Natural killer cell (primary cell): Measurements from ENCODE around the gene CACNA2D2. TPM values are rescaled to one million over a fixed set of nuclear protein-coding genes. Genes with fewer than 3 reads are reported as not detected.

Experiments used
- ATAC-seq, 3 donors: fragments of 150-1000 bp in 2 of 3; fragments of 200-7000 bp in 1 of 3; cut with Tn5 transposase; 1 replicate in 1 of 3; 2 replicates in 2 of 3; pipeline ENCODE4 v1.10.0; 2021; ENCODE audit warnings: mild to moderate bottlenecking in 2 of 3, moderate library complexity in 2 of 3
- DNase-seq, 2 donors: peaks; one replicate each; pipeline versions ENCODE4 v3.0.0 to v3.0.0-alpha.2; 2013 to 2021; ENCODE audit warnings: mixed read lengths in 1 of 2
- H3K27ac ChIP-seq: one replicate; pipeline ENCODE4 v1.5.1; 2013; ENCODE audit warnings: mild to moderate bottlenecking, low read length
- H3K27me3 ChIP-seq: one replicate; pipeline ENCODE4 v1.6.1; 2013; ENCODE audit warnings: low read length; ENCODE audit not compliant: control insufficient read depth, insufficient read depth
- H3K36me3 ChIP-seq: one replicate; pipeline ENCODE4 v1.6.1; 2013; ENCODE audit warnings: low read length; ENCODE audit not compliant: control insufficient read depth, insufficient read depth
- H3K4me1 ChIP-seq: one replicate; pipeline ENCODE4 v1.6.1; 2013; ENCODE audit warnings: low read length; ENCODE audit not compliant: control insufficient read depth, insufficient read depth
- H3K4me3 ChIP-seq: one replicate; pipeline ENCODE4 v1.5.1; 2013; ENCODE audit warnings: low read length
- H3K9me3 ChIP-seq: one replicate; pipeline ENCODE4 v1.6.1; 2013; ENCODE audit warnings: low read length; ENCODE audit not compliant: control insufficient read depth, insufficient read depth
- H3K27ac Mint-ChIP-seq, 2 donors: one replicate each; pipeline ENCODE4 v1.8.0; 2022; ENCODE audit warnings: mild to moderate bottlenecking in 2 of 2, mixed read lengths in 2 of 2, moderate library complexity in 1 of 2
- H3K27me3 Mint-ChIP-seq, 2 donors: one replicate each; pipeline ENCODE4 v1.8.0; 2022; ENCODE audit warnings: low read depth in 2 of 2, mixed read lengths in 2 of 2
- H3K36me3 Mint-ChIP-seq: one replicate; pipeline ENCODE4 v1.8.0; 2022; ENCODE audit warnings: mixed read lengths
- H3K4me1 Mint-ChIP-seq, 2 donors: one replicate each; pipeline ENCODE4 v1.8.0; 2022; ENCODE audit warnings: mixed read lengths in 2 of 2
- H3K4me3 Mint-ChIP-seq: one replicate; pipeline ENCODE4 v1.8.0; 2022; ENCODE audit warnings: mild to moderate bottlenecking, moderate library complexity, mixed read lengths
- H3K9me3 Mint-ChIP-seq, 2 donors: one replicate each; pipeline ENCODE4 v1.8.0; 2022; ENCODE audit warnings: mixed read lengths in 2 of 2
- WGBS: methylation state at CpG from one replicate; pipeline ENCODE4 v1.1.7; 2013; ENCODE audit warnings: missing lambda C conversion rate; ENCODE audit not compliant: insufficient coverage; 5-methylcytosine and 5-hydroxymethylcytosine counted together
- intact Hi-C: fragments of 100-400 bp; cut with micrococcal nuclease; formaldehyde crosslinking; loops from one replicate; pipeline ENCODE4 v1.14.2; 2022
- total RNA-seq, 4 donors: library from RNA; stranded (reverse); fragments of 120-200 nt in 1 of 4; gene quantifications; one replicate each; pipeline versions ENCODE4 v1.2.3 to v1.2.4, GENCODE V29; 2013 to 2022
- TF ChIP-seq, protein P1 (sequence below): fragments of 200-600 bp; IDR thresholded peaks from one replicate; pipeline ENCODE4 v1.8.0; 2022; ENCODE audit warnings: antibody characterized with exemption

CACNA2D2 gene
- total RNA-seq, 3 donors from 2014 or later (not counting 1 experiment from before 2014, with no cell fraction given), result 36.5 to 56.4 (median 43.8) TPM

DNA sequence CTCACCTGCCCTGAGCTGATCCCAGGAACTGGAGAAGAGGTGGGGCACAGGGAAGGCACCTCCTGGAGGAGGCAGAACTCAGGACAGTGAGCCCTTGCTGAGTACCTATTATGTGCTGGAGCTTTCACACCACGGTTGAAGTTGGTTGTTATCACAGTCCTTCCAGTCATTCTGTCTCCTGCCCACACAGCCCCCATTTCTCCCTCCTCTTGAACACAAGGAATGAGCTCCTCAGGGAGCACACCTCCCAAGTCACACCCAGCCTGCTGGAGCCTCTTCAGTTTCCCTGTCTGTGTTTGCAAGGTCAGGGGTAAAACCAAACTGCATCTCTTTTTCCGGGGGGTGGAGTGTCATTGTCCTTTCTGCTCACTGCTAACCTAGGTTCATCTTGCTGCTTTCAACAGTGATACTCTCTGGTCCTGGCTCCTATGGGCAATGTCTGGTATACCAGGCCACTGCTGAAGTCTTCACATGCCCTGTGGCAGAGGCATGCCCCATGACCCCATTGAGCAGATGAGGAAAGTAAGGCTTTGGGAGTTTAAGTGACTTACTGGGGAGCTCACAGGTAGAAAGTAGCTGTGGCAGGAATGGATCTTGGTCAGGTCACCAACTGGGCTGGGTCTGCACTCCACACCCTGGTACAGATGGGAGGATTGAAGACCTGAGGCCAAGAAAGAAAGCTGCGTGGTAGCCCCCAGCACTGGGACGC is 34.1 kb upstream of the CACNA2D2 start:
- WGBS, result 81% methylated on average over 4 of the region's 4 CpGs

DNA sequence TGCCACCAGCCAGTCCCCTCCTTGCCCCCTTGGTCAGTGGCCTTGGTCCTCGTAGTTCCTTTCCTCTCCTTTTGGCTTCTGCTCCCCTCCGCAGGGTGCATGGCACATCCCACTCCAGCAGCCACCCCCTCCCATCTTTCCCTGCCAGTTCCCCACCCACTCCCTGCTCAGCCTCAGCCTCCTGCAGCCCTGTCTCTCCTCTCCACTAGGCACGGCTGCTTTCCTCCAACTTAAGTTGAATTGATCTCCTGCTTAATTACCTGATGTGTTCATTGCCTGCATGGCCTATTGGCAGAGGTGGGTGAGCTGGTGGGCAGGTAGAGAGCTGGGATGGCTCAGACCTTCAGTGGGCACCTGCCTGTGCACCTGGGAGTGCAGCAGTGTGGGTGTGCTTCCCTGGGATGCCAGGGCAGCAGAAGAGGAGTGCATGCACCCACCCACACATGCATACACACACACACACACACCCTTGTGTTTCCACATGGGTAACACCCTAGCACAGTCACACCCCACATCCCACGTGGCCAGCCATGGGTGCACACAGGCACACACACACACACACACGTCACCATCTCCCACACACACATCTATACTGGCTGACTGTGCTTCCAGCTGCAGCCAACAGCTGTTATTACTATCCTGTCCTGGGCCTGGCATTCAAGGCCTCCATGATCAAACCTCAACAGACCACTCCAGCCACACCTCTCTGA is 33.2 kb upstream of the CACNA2D2 start:
- Histone ChIP-seq H3K27me3 (no peaks in the 10 kb centered on the region), H3K9me3 (no peaks in the 10 kb centered on the region), H3K36me3 (no peaks in the 10 kb centered on the region), H3K4me3 (no peak overlapping the region), H3K4me1 (no peaks in the 10 kb centered on the region), H3K27ac (no peak overlapping the region)
- H3K9me3 Mint-ChIP-seq, result no peaks in the 10 kb centered on the region
- ATAC-seq, result no peak
- peaks cover 10 to 24% of the 10 kb centered on the region in 2 donors for H3K4me1 Mint-ChIP-seq
- H3K36me3 Mint-ChIP-seq, result no peaks in the 10 kb centered on the region
- H3K27ac Mint-ChIP-seq, result no peak overlapping the region
- intact Hi-C loops, result no loop called here
- WGBS, result 71% methylated on average over 5 of the region's 5 CpGs
- TF ChIP-seq, protein P1, sequence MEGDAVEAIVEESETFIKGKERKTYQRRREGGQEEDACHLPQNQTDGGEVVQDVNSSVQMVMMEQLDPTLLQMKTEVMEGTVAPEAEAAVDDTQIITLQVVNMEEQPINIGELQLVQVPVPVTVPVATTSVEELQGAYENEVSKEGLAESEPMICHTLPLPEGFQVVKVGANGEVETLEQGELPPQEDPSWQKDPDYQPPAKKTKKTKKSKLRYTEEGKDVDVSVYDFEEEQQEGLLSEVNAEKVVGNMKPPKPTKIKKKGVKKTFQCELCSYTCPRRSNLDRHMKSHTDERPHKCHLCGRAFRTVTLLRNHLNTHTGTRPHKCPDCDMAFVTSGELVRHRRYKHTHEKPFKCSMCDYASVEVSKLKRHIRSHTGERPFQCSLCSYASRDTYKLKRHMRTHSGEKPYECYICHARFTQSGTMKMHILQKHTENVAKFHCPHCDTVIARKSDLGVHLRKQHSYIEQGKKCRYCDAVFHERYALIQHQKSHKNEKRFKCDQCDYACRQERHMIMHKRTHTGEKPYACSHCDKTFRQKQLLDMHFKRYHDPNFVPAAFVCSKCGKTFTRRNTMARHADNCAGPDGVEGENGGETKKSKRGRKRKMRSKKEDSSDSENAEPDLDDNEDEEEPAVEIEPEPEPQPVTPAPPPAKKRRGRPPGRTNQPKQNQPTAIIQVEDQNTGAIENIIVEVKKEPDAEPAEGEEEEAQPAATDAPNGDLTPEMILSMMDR, result no peak
- H3K27me3 Mint-ChIP-seq, result peaks cover 12 to 16% of the 10 kb centered on the region in 2 donors
- H3K4me3 Mint-ChIP-seq, result no peak overlapping the region
- DNase-seq, result no peak

More for the DNA sequence above, 34.1 kb upstream of the CACNA2D2 start:
- Histone ChIP-seq H3K27ac (no peak overlapping the region), H3K36me3 (no peaks in the 10 kb centered on the region), H3K4me1 (peaks cover 6% of the 10 kb centered on the region), H3K27me3 (no peaks in the 10 kb centered on the region), H3K4me3 (no peak overlapping the region), H3K9me3 (no peaks in the 10 kb centered on the region)
- TF ChIP-seq, protein P1, result no peak
- Mint-ChIP-seq H3K36me3 (no peaks in the 10 kb centered on the region), H3K27ac (no peak overlapping the region), H3K27me3 (peaks cover 12 to 16% of the 10 kb centered on the region in 2 donors), H3K9me3 (no peaks in the 10 kb centered on the region), H3K4me1 (peaks cover 11 to 28% of the 10 kb centered on the region in 2 donors), H3K4me3 (no peak overlapping the region)
- DNase-seq (no peak), ATAC-seq (no peak)
- intact Hi-C loops, result no loop called here

DNA sequence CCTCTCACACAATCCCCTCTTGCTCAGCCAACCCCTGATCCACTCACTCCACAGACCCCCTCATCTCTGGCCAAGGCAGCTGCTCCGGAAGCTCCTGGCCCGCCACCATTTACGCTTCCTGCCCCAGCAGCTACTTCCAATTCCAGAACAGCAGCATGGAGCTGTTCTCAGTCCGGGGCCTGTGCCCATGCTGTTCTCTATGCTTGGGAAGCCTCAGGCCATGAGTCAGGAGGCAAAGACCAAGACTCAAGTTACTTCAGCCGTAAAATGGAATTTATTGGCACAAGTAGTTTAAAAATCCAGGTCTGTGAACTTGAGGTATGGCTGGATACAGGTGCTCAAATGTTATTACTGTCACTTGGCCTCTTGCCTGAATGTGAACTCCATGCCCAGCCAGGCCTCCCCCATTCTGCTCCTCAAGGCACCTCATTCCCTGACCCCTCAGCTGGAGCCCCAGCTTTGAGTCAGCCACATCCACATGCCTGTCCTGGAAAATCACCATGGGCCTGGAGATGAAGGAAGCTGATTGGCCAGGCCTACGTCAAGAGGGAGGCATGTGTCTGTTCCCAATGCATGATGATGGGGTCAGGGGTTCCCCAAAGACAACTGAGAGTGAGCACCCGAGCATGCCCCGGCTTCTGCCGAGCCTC is 31.4 kb upstream of the CACNA2D2 start:
- WGBS, result 84% methylated on average over 9 of the region's 9 CpGs
- no peaks in the 10 kb centered on the region for H3K36me3 ChIP-seq
- no peak overlapping the region for H3K27ac ChIP-seq
- ATAC-seq (no peak), DNase-seq (no peak)
- TF ChIP-seq, protein P1, result no peak
- H3K27ac Mint-ChIP-seq, result no peak overlapping the region
- no peaks in the 10 kb centered on the region for H3K9me3 Mint-ChIP-seq
- H3K27me3 Mint-ChIP-seq, result peaks cover 13 to 15% of the 10 kb centered on the region in 2 donors
- intact Hi-C loops, result no loop called here
- peaks cover 5% of the 10 kb centered on the region for H3K4me1 ChIP-seq
- no peaks in the 10 kb centered on the region for H3K9me3 ChIP-seq
- no peaks in the 10 kb centered on the region for H3K36me3 Mint-ChIP-seq
- peaks cover 7 to 24% of the 10 kb centered on the region in 2 donors for H3K4me1 Mint-ChIP-seq
- peaks cover 4% of the 10 kb centered on the region for H3K27me3 ChIP-seq
- H3K4me3 ChIP-seq, result no peak overlapping the region
- H3K4me3 Mint-ChIP-seq, result no peak overlapping the region
